Lower lobe of right lung (tissue), 2 donors: ENCODE results near the gene NBAS. TPM values are rescaled to one million over a fixed set of nuclear protein-coding genes. Genes with fewer than 3 reads are reported as not detected.
A peak's percentile ranks its signal among the peaks of the same experiment; 100 is the strongest.
"Not testable (repeated sequence)": the region's sequence is repeated elsewhere in the genome, so short reads cannot be mapped to it uniquely, and the experiment has no call there.

Source experiments
- ATAC-seq, 2 donors: fragments of 200-7000 bp; cut with Tn5 transposase; one replicate each; pipeline ENCODE4 v1.9.1; 2020 to 2022; ENCODE audit warnings: mild to moderate bottlenecking in 2 of 2, moderate library complexity in 2 of 2
- DNase-seq: peaks from one replicate; pipeline ENCODE4 v3.0.0-alpha.2; 2020
- H3K27ac ChIP-seq: fragments of 200-600 bp; one replicate; pipeline ENCODE4 v1.8.0; 2022
- H3K27me3 ChIP-seq: fragments of 200-600 bp; one replicate; pipeline ENCODE4 v1.8.0; 2022; ENCODE audit warnings: low read depth
- H3K36me3 ChIP-seq: fragments of 200-600 bp; one replicate; pipeline ENCODE4 v1.8.0; 2022; ENCODE audit warnings: mild to moderate bottlenecking
- H3K4me1 ChIP-seq: fragments of 200-600 bp; one replicate; pipeline ENCODE4 v1.8.0; 2022
- H3K4me3 ChIP-seq: fragments of 200-600 bp; one replicate; pipeline ENCODE4 v1.8.0; 2022; ENCODE audit warnings: mild to moderate bottlenecking
- H3K9me3 ChIP-seq: fragments of 200-600 bp; one replicate; pipeline ENCODE4 v1.8.0; 2022
- CTCF ChIP-seq: fragments of 200-600 bp; IDR thresholded peaks from one replicate; pipeline ENCODE4 v1.8.0; 2022; ENCODE audit warnings: antibody characterized with exemption, mild to moderate bottlenecking
- intact Hi-C: fragments of 100-400 bp; cut with DNase I; formaldehyde crosslinking; loops from one replicate; pipeline ENCODE4 v1.11.0; 2022
- total RNA-seq: library from RNA; stranded (reverse); fragmentation: NEBNext Ultra II Directional; extraction: Animal tissue kit (Norgen Biotek cat#: 25700); gene quantifications from one replicate; pipeline ENCODE4 v1.2.1, GENCODE V29; 2021
- donor health status: DM: no; HTN: yes; CAD: no; lungs with severe emphysema.

Gene NBAS
- total RNA-seq, 1 donor from 2014 or later, result 42.4 TPM

GRCh38 chr2:15449556-15450236 is 111.4 kb downstream of the NBAS start:
- ATAC-seq, result no peak
- no peak for DNase-seq
- peaks cover 5% of the 10 kb centered on the region for H3K4me1 ChIP-seq
- H3K27me3 ChIP-seq, result no peaks in the 10 kb centered on the region
- H3K27ac ChIP-seq, result no peak overlapping the region
- no peaks in the 10 kb centered on the region for H3K9me3 ChIP-seq
- no peaks in the 10 kb centered on the region for H3K36me3 ChIP-seq
- no peak for TF ChIP-seq CTCF
- no peak overlapping the region for H3K4me3 ChIP-seq
- intact Hi-C loops, result no loop called here

DNA sequence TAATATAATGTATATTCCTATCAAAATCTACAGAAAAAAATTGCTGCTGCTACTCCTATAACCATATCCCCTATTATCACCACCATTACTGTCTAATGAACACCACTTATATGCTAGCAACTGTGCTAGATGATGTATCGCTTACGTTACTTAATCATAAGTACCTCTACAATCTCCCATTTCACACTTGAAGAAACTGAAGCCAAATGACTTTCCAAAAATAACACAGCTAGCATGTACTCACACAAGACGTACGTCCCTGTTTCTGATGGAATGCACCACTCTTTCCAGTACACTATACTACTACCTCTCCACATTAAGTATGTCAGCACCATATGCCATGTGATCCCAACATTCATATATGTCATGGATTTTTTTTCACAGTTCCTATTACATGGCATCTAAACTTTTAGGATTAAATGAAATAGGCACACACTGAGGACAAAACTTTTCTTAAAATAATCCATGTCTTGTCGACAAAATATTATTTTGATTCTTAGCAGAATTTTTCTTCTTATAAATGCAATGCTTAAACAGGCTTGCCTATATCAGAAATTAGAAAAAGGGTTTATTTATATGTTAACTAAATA is 112.8 kb downstream of the NBAS start:
- no peaks in the 10 kb centered on the region for H3K27me3 ChIP-seq
- no peaks in the 10 kb centered on the region for H3K9me3 ChIP-seq
- intact Hi-C loops, result no loop called here
- TF ChIP-seq CTCF, result no peak
- peak in 1 of 2 donors; percentile 33 for ATAC-seq
- no peak overlapping the region for H3K27ac ChIP-seq
- no peaks in the 10 kb centered on the region for H3K36me3 ChIP-seq
- no peak for DNase-seq
- H3K4me1 ChIP-seq, result peaks cover 5% of the 10 kb centered on the region
- no peak overlapping the region for H3K4me3 ChIP-seq

GRCh38 chr2:15447381-15447780 is 113.8 kb downstream of the NBAS start:
- Histone ChIP-seq H3K27me3 (no peaks in the 10 kb centered on the region), H3K27ac (no peak overlapping the region), H3K4me1 (peaks cover 5% of the 10 kb centered on the region), H3K4me3 (no peak overlapping the region), H3K9me3 (no peaks in the 10 kb centered on the region), H3K36me3 (no peaks in the 10 kb centered on the region)
- ATAC-seq (no peak), DNase-seq (no peak)
- intact Hi-C loops, result no loop called here
- TF ChIP-seq CTCF, result no peak

- H3K4me3 ChIP-seq, result no peak overlapping the region
- no peak for TF ChIP-seq CTCF
- ATAC-seq, result no peak
- intact Hi-C loops, result no loop called here
- DNase-seq, result no peak
- no peaks in the 10 kb centered on the region for H3K36me3 ChIP-seq
- H3K27me3 ChIP-seq, result no peaks in the 10 kb centered on the region
- H3K4me1 ChIP-seq, result peaks cover 5% of the 10 kb centered on the region
- H3K9me3 ChIP-seq, result no peaks in the 10 kb centered on the region
- H3K27ac ChIP-seq, result no peak overlapping the region
Measured at GRCh38 chr2:15446961-15447360, 114.2 kb downstream of the NBAS start.

GRCh38 chr2:15445891-15446562 is 115.1 kb downstream of the NBAS start:
- H3K9me3 ChIP-seq, result no peaks in the 10 kb centered on the region
- peaks cover 5% of the 10 kb centered on the region for H3K4me1 ChIP-seq
- H3K36me3 ChIP-seq, result no peaks in the 10 kb centered on the region
- no peaks in the 10 kb centered on the region for H3K27me3 ChIP-seq
- ATAC-seq, result no peak
- intact Hi-C loops, result no loop called here
- no peak overlapping the region for H3K27ac ChIP-seq
- no peak overlapping the region for H3K4me3 ChIP-seq
- TF ChIP-seq CTCF, result no peak
- DNase-seq, result no peak

- intact Hi-C loops, result not testable (repeated sequence)
Measured at GRCh38 chr2:15439768-15440524, 121.2 kb downstream of the NBAS start.

DNA sequence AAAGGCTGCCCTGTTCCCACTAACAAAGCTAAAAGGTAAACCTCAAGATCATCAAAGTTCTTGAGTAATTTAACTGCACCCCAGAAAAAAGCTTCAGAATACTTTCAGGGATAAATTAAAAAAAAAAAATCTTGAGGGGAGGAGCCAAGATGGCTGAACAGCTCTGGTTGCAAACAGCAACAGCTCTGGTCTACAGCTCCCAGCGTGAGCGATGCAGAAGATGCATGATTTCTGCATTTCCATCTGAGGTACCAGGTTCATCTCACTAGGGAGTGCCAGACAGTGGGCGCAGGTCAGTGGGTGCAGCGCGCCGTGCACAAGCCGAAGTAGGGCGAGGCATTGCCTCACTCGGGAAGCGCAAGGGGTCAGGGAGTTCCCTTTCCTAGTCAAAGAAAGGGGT is 121.8 kb downstream of the NBAS start:
- H3K9me3 ChIP-seq, ATAC-seq, H3K4me3 ChIP-seq, DNase-seq, H3K4me1 ChIP-seq, H3K27me3 ChIP-seq, H3K27ac ChIP-seq, H3K36me3 ChIP-seq, intact Hi-C loops: not testable (repeated sequence)

More at GRCh38 chr2:15439768-15440524, 121.2 kb downstream of the NBAS start:
- not testable (repeated sequence) for H3K9me3 ChIP-seq, DNase-seq, H3K4me3 ChIP-seq, H3K4me1 ChIP-seq, H3K27me3 ChIP-seq, ATAC-seq, H3K36me3 ChIP-seq, H3K27ac ChIP-seq
